GM12872 (cell line): ENCODE data around the gene ZSCAN23.

Source experiments
- CTCF ChIP-seq: IDR thresholded peaks from 3 replicates; pipeline ENCODE4 v1.5.1; 2011; ENCODE audit warnings: low read depth, mild to moderate bottlenecking, low read length, moderate library complexity; ENCODE audit not compliant: insufficient read depth

ZSCAN23 gene

GRCh38 chr6:28384143-28384533, 59.2 kb downstream of the ZSCAN23 start:
- no peak for TF ChIP-seq CTCF

GRCh38 chr6:28383235-28384142, 59.8 kb downstream of the ZSCAN23 start:
- peak; percentile 51 for TF ChIP-seq CTCF
